Thyroid gland (tissue), 4 donors: ENCODE measurements around the gene KCNQ1. TPM values are rescaled to one million over a fixed set of nuclear protein-coding genes. Genes with fewer than 3 reads are reported as not detected.

Source experiments
- DNase-seq, 2 donors: peaks; one replicate each; pipeline ENCODE4 v3.0.0-alpha.2; 2019
- H3K27ac ChIP-seq, 3 donors: fragments of 200-600 bp; sonication (generic); 1 replicate in 2 of 3; 2 replicates in 1 of 3; pipeline ENCODE4 v1.5.1; 2016 to 2019; ENCODE audit warnings: mild to moderate bottlenecking in 1 of 3, moderate library complexity in 1 of 3
- H3K27me3 ChIP-seq: fragments of 200-600 bp; sonication (generic); one replicate; pipeline ENCODE4 v1.5.1; 2019
- H3K36me3 ChIP-seq, 2 donors: fragments of 200-600 bp; sonication (generic); one replicate each; pipeline ENCODE4 v1.5.1; 2016 to 2019
- H3K4me1 ChIP-seq, 2 donors: fragments of 200-600 bp; sonication (generic); one replicate each; pipeline ENCODE4 v1.5.1; 2017 to 2019
- H3K4me3 ChIP-seq, 3 donors: fragments of 200-600 bp; sonication (generic); replicated peaks in 1 of 3; 1 replicate in 2 of 3; 2 replicates in 1 of 3; pipeline ENCODE4 v1.5.1; 2016; ENCODE audit warnings: mild to moderate bottlenecking in 1 of 3
- H3K9me3 ChIP-seq: fragments of 200-600 bp; sonication (generic); one replicate; pipeline ENCODE4 v1.5.1; 2017
- POLR2A ChIP-seq, 2 donors: fragments of 450-650 bp; IDR thresholded peaks; one replicate each; pipeline ENCODE4 v1.6.1; 2017; ENCODE audit warnings: antibody characterized with exemption in 2 of 2, mild to moderate bottlenecking in 2 of 2, moderate library complexity in 1 of 2
- WGBS, 2 donors: methylation state at CpG; one replicate each; pipeline ENCODE4 v1.1.5; 2017; 5-methylcytosine and 5-hydroxymethylcytosine counted together
- intact Hi-C: fragments of 100-400 bp; cut with DNase I; formaldehyde crosslinking; loops from one replicate; pipeline ENCODE4 v1.15.1; 2023
- total RNA-seq, 4 donors: library from RNA; depleted of rRNA; stranded (reverse); fragments of >200 nt; gene quantifications; one replicate each; pipeline ENCODE4 v1.2.3, GENCODE V29; 2016
- TF ChIP-seq, protein P1 (sequence below), 6 experiments: fragments of 200-600 bp in 3 of 6; fragments of 450-650 bp in 3 of 6; sonication (generic) in 3 of 6; IDR thresholded peaks; one replicate each; pipeline ENCODE4 v1.5.1; 2016 to 2019; ENCODE audit warnings: antibody characterized with exemption in 6 of 6, mild to moderate bottlenecking in 2 of 6, inconsistent platforms in 1 of 6, moderate library complexity in 1 of 6

The KCNQ1 gene
- total RNA-seq, 4 donors from 2014 or later: 51.3 to 103 (median 97.8) TPM

DNA sequence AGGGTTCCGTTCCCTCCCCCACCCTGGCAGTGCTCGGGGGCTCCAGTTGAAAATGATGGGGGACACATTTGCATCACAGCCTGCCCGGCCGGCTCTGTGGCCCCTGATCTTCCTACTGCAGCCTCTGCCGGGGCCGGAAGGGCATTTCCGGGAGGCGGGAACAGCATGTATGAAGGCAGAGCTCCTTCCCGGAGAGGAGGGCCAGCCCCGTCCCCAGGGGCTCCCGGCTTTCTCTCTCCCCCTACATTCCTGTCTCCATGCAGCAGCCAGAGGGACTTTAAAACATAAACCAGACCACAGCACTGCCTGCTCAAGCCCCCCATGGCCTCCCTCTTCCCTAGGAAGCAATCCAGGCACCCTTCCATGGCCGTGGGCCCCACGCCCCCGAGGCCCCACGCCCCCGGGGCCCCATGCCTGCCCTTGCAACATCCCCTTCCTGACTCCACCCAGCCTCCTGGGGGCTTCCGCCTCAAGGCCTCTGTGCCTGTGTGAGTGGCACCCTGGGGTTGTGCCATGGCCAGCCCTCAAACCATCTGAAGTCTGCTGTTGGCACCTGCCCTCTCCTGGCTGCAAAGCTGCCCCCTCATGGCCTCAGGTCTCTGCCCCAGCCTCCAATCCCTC lies 367.7 kb downstream of the KCNQ1 start:
- Histone ChIP-seq H3K9me3 (no peaks in the 10 kb centered on the region), H3K4me1 (peaks cover 5 to 15% of the 10 kb centered on the region in 2 donors), H3K36me3 (no peaks in the 10 kb centered on the region), H3K27me3 (no peaks in the 10 kb centered on the region), H3K27ac (peak overlapping the region in 2 of 3 donors; percentile 24 to 33), H3K4me3 (no peak overlapping the region)
- intact Hi-C loops: no loop called here
- DNase-seq: no peak
- 56 to 66% methylated on average over 11 to 17 of the region's 17 CpGs for WGBS, 2 donors
- TF ChIP-seq, protein P1, sequence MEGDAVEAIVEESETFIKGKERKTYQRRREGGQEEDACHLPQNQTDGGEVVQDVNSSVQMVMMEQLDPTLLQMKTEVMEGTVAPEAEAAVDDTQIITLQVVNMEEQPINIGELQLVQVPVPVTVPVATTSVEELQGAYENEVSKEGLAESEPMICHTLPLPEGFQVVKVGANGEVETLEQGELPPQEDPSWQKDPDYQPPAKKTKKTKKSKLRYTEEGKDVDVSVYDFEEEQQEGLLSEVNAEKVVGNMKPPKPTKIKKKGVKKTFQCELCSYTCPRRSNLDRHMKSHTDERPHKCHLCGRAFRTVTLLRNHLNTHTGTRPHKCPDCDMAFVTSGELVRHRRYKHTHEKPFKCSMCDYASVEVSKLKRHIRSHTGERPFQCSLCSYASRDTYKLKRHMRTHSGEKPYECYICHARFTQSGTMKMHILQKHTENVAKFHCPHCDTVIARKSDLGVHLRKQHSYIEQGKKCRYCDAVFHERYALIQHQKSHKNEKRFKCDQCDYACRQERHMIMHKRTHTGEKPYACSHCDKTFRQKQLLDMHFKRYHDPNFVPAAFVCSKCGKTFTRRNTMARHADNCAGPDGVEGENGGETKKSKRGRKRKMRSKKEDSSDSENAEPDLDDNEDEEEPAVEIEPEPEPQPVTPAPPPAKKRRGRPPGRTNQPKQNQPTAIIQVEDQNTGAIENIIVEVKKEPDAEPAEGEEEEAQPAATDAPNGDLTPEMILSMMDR (IDR thresholded peaks at IDR 0.05): no peak
- no peak for TF ChIP-seq POLR2A (IDR thresholded peaks at IDR 0.05)

DNA sequence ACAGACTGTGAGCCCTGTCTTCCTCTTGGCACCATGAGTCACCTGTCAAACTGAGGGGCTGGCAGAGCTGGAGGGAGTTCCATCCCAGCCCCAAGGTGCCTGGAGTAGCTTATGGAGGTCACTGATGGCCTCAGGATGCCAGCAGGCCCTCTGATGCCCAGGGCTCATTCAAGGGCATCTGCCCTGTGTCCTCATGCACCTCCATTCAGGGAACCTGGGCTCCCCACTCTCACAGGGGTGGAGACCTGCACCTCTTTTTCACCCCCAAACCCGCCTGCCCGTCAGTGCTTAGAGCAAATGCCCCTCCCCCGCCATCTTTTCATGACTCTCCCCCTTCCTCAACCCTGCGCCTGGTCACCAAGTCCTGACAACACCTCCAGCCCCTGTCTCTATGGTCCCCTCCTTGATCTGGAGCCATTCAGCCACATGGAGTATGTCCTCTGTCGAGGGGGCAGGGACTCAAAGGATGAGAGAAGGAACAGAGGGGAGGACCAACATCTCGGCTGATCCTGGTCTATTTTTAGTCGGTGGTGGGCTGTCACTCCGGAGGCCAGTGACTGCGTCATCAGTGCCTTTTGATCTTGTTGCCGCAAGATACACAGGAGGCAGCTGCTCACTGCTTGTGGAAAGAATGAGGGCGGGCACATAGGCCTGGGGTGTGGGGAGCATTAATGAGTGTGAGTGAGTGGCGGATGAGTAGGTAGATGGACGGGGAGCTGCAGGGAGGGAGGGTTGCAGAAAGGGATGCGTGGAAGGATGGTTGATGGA lies 368.5 kb downstream of the KCNQ1 start:
- DNase-seq: no peak
- intact Hi-C loops: no loop called here
- H3K4me1 ChIP-seq: peaks cover 0 to 9% of the 10 kb centered on the region in 2 donors
- peak overlapping the region in 1 of 3 donors; percentile 24 for H3K27ac ChIP-seq
- no peak overlapping the region for H3K4me3 ChIP-seq
- no peaks in the 10 kb centered on the region for H3K36me3 ChIP-seq
- no peaks in the 10 kb centered on the region for H3K9me3 ChIP-seq
- no peaks in the 10 kb centered on the region for H3K27me3 ChIP-seq
- no peak for TF ChIP-seq POLR2A (IDR thresholded peaks at IDR 0.05)
- TF ChIP-seq, protein P1 (IDR thresholded peaks at IDR 0.05): no peak
- WGBS, 2 donors: 70 to 76% methylated on average over 14 of the region's 14 CpGs

DNA sequence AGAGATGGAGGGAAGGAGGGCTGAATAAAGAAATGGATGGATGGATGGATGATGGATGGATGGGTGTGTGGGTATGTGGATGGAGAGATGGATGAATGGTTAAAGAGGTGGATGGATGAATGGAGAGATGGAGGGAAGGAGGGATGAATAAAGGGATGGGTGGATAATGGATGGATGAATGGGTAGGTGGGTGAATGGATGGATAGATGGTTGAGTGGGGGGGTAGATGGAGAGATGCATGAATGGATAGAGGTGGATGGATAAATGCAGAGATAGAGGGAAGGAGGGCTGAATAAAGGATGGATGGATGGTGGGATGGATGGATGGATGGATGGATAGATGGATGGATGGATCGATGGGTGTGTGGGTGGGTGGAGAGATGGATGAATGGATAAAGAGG lies 369.2 kb downstream of the KCNQ1 start:
- TF ChIP-seq, protein P1 (IDR thresholded peaks at IDR 0.05): no peak
- no peak for TF ChIP-seq POLR2A (IDR thresholded peaks at IDR 0.05)
- no peak for DNase-seq
- Histone ChIP-seq H3K4me1 (peaks cover 0 to 9% of the 10 kb centered on the region in 2 donors), H3K27me3 (no peaks in the 10 kb centered on the region), H3K4me3 (no peak overlapping the region), H3K9me3 (no peaks in the 10 kb centered on the region), H3K36me3 (no peaks in the 10 kb centered on the region), H3K27ac (no peak overlapping the region)
- WGBS, 2 donors: 94 to 97% methylated on average over 1 of the region's 1 CpG
- intact Hi-C loops: no loop called here

DNA sequence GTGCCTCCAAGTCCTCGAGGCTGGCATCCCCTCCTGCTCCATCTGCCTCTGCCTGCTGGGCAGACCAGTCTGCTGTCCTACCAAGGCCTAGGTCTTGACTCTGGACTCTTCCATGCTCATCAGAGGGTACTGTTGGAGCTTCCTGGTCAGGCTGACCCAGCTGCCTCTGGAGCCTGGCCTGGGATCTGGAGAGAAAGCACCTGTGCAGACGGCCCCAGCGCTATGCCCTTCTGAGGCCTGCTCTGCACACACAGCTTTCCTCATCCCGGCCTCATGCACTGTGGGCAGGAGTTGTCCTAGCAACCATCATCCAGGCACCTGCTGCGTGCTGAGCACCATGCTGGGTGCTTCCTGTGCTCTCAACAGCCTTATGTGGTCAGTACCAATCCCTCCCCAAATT lies 369.9 kb downstream of the KCNQ1 start:
- no peak overlapping the region for H3K27ac ChIP-seq
- H3K36me3 ChIP-seq: no peaks in the 10 kb centered on the region
- no peak overlapping the region for H3K4me3 ChIP-seq
- DNase-seq: no peak
- peaks cover 0 to 9% of the 10 kb centered on the region in 2 donors for H3K4me1 ChIP-seq
- H3K9me3 ChIP-seq: no peaks in the 10 kb centered on the region
- WGBS, 2 donors: 91 to 97% methylated on average over 2 to 4 of the region's 5 CpGs
- no peaks in the 10 kb centered on the region for H3K27me3 ChIP-seq
- TF ChIP-seq, protein P1 (IDR thresholded peaks at IDR 0.05): no peak
- intact Hi-C loops: no loop called here
